HG02571 (cell line): Measurements from ENCODE around the gene USP10.
A peak's percentile ranks its signal among the peaks of the same experiment; 100 is the strongest.

Experiments used
- ATAC-seq: cut with Tn5 transposase; IDR thresholded peaks from one replicate; pipeline ENCODE4 v1.9.1; 2021; ENCODE audit warnings: mild to moderate bottlenecking, moderate library complexity; ENCODE audit not compliant: unreplicated experiment

The USP10 gene

GRCh38 chr16:84699712-84700445 lies at the start of gene USP10:
Gene USP10, plus strand, starts transcription at chr16:84700000. Its CDS starts 91 bp downstream, at chr16:84700091.
- ATAC-seq, result peak; percentile 73

GRCh38 chr16:84650062-84650991 lies 49.5 kb upstream of the USP10 start:
- ATAC-seq, result no peak

- no peak for ATAC-seq
Measured at GRCh38 chr16:84652566-84652965, 47.2 kb upstream of the USP10 start.

GRCh38 chr16:84654238-84654637 lies 45.6 kb upstream of the USP10 start:
- ATAC-seq, result no peak

- no peak for ATAC-seq
Measured at GRCh38 chr16:84654998-84655397, 44.8 kb upstream of the USP10 start.

- ATAC-seq, result no peak
Measured at GRCh38 chr16:84656649-84657048, 43.2 kb upstream of the USP10 start.

GRCh38 chr16:84657229-84657837 lies 42.5 kb upstream of the USP10 start:
- ATAC-seq, result no peak

GRCh38 chr16:84658690-84659089 lies 41.1 kb upstream of the USP10 start:
- no peak for ATAC-seq

- no peak for ATAC-seq
Measured at GRCh38 chr16:84659656-84660300, 40.0 kb upstream of the USP10 start.

- ATAC-seq, result no peak
Measured at GRCh38 chr16:84660973-84661372, 38.8 kb upstream of the USP10 start.

GRCh38 chr16:84661418-84662060 lies 38.3 kb upstream of the USP10 start:
- ATAC-seq, result no peak

GRCh38 chr16:84662471-84662870 lies 37.3 kb upstream of the USP10 start:
- no peak for ATAC-seq

- peak; percentile 85 for ATAC-seq
Measured at GRCh38 chr16:84663433-84664101, 36.2 kb upstream of the USP10 start.

- no peak for ATAC-seq
Measured at GRCh38 chr16:84665359-84665758, 34.4 kb upstream of the USP10 start.

- ATAC-seq, result no peak
Measured at GRCh38 chr16:84665843-84666242, 34.0 kb upstream of the USP10 start.

- ATAC-seq, result no peak
Measured at GRCh38 chr16:84667600-84668309, 32.0 kb upstream of the USP10 start.

GRCh38 chr16:84670063-84670462 lies 29.7 kb upstream of the USP10 start:
- ATAC-seq, result no peak

- ATAC-seq, result no peak
Measured at GRCh38 chr16:84672276-84673202, 27.3 kb upstream of the USP10 start.
